ENCODE data around the gene KIAA1958. TPM values are rescaled to one million over a fixed set of nuclear protein-coding genes. Genes with fewer than 3 reads are reported as not detected.

The KIAA1958 gene
- total and polyA plus RNA-seq, 7 donors, result 0.60 to 8.0 (median 4.3) TPM

- no peak for TF ChIP-seq EP300 (IDR thresholded peaks at IDR 0.05)
- TF ChIP-seq POLR2A (IDR thresholded peaks at IDR 0.05), result no peak
- TF ChIP-seq, protein P1, sequence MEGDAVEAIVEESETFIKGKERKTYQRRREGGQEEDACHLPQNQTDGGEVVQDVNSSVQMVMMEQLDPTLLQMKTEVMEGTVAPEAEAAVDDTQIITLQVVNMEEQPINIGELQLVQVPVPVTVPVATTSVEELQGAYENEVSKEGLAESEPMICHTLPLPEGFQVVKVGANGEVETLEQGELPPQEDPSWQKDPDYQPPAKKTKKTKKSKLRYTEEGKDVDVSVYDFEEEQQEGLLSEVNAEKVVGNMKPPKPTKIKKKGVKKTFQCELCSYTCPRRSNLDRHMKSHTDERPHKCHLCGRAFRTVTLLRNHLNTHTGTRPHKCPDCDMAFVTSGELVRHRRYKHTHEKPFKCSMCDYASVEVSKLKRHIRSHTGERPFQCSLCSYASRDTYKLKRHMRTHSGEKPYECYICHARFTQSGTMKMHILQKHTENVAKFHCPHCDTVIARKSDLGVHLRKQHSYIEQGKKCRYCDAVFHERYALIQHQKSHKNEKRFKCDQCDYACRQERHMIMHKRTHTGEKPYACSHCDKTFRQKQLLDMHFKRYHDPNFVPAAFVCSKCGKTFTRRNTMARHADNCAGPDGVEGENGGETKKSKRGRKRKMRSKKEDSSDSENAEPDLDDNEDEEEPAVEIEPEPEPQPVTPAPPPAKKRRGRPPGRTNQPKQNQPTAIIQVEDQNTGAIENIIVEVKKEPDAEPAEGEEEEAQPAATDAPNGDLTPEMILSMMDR (IDR thresholded peaks at IDR 0.05), result no peak
- no peak for TF ChIP-seq POLR2AphosphoS5 (IDR thresholded peaks at IDR 0.05)
- Histone ChIP-seq H3K4me3 (no peak overlapping the region), H3K9me3 (no peaks in the 10 kb centered on the region), H3K4me1 (peaks cover 0 to 16% (median 3%) of the 10 kb centered on the region in 4 donors), H3K27me3 (no peaks in the 10 kb centered on the region), H3K36me3 (no peaks in the 10 kb centered on the region), H3K27ac (no peak overlapping the region)
- 91 to 95% methylated on average over 4 of the region's 4 CpGs for WGBS, 2 donors
- intact Hi-C loops (cut with DNase I), result no loop called here
- DNase-seq, result no peak
These were observed 61.4 kb downstream of the KIAA1958 start for GRCh38 chr9:112548051-112548440.

- no peaks in the 10 kb centered on the region for H3K9me3 ChIP-seq
- H3K36me3 ChIP-seq, result no peaks in the 10 kb centered on the region
- TF ChIP-seq POLR2A (IDR thresholded peaks at IDR 0.05) (no peak), EP300 (IDR thresholded peaks at IDR 0.05) (no peak), POLR2AphosphoS5 (IDR thresholded peaks at IDR 0.05) (no peak)
- TF ChIP-seq, protein P1 (IDR thresholded peaks at IDR 0.05), result no peak
- H3K4me3 ChIP-seq, result no peak overlapping the region
- 79 to 85% methylated on average over 4 of the region's 4 CpGs for WGBS, 2 donors
- DNase-seq, result no peak
- no peaks in the 10 kb centered on the region for H3K27me3 ChIP-seq
- H3K27ac ChIP-seq, result no peak overlapping the region
- H3K4me1 ChIP-seq, result peaks cover 0 to 16% (median 3%) of the 10 kb centered on the region in 4 donors
- intact Hi-C loops (cut with DNase I), result no loop called here
These were observed 62.4 kb downstream of the KIAA1958 start for GRCh38 chr9:112548836-112549595.

GRCh38 chr9:112550531-112550930, 63.9 kb downstream of the KIAA1958 start:
- intact Hi-C loops (cut with DNase I), result no loop called here
- Histone ChIP-seq H3K27ac (no peak overlapping the region), H3K36me3 (no peaks in the 10 kb centered on the region), H3K9me3 (no peaks in the 10 kb centered on the region), H3K4me3 (no peak overlapping the region), H3K27me3 (no peaks in the 10 kb centered on the region), H3K4me1 (peaks cover 0 to 16% (median 3%) of the 10 kb centered on the region in 4 donors)
- WGBS, 2 donors, result 90 to 94% methylated on average over 4 of the region's 4 CpGs
- no peak for TF ChIP-seq POLR2A (IDR thresholded peaks at IDR 0.05)
- TF ChIP-seq, protein P1 (IDR thresholded peaks at IDR 0.05), result no peak
- TF ChIP-seq EP300 (IDR thresholded peaks at IDR 0.05), result no peak
- no peak for TF ChIP-seq POLR2AphosphoS5 (IDR thresholded peaks at IDR 0.05)
- DNase-seq, result no peak

DNA sequence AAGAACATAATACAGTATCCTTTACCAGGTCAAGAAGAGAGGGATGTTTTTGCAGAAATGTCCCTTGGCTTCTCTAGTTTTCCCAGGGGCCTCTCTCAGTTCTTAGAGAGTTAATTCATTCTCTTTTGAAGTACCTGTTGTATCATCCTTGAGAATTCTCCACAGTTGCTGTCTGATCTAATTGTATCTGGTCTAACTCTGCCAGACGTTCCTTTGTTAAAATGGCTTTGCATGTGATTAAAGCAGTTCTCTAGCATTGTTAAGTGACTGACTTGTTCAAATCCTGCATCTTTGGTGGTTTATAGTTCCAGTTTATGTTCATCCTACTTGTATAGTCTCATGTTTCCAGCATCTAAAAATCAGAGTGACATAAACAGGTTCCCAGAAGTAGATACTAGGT, 65.0 kb downstream of the KIAA1958 start:
- no peak for TF ChIP-seq POLR2A (IDR thresholded peaks at IDR 0.05)
- TF ChIP-seq, protein P1 (IDR thresholded peaks at IDR 0.05), result no peak
- no peak for TF ChIP-seq EP300 (IDR thresholded peaks at IDR 0.05)
- TF ChIP-seq POLR2AphosphoS5 (IDR thresholded peaks at IDR 0.05), result no peak
- H3K27ac ChIP-seq, result no peak overlapping the region
- H3K4me3 ChIP-seq, result no peak overlapping the region
- no peak for DNase-seq
- H3K36me3 ChIP-seq, result no peaks in the 10 kb centered on the region
- 79 to 93% methylated on average over 1 of the region's 1 CpG for WGBS, 2 donors
- intact Hi-C loops (cut with DNase I), result no loop called here
- H3K9me3 ChIP-seq, result no peaks in the 10 kb centered on the region
- H3K4me1 ChIP-seq, result peaks cover 0 to 11% (median 3%) of the 10 kb centered on the region in 4 donors
- no peaks in the 10 kb centered on the region for H3K27me3 ChIP-seq

Data from sigmoid colon (tissue), 7 donors.